Measurements from ENCODE around the gene FAM217A. TPM values are rescaled to one million over a fixed set of nuclear protein-coding genes. Genes with fewer than 3 reads are reported as not detected.

FAM217A gene, protein sequence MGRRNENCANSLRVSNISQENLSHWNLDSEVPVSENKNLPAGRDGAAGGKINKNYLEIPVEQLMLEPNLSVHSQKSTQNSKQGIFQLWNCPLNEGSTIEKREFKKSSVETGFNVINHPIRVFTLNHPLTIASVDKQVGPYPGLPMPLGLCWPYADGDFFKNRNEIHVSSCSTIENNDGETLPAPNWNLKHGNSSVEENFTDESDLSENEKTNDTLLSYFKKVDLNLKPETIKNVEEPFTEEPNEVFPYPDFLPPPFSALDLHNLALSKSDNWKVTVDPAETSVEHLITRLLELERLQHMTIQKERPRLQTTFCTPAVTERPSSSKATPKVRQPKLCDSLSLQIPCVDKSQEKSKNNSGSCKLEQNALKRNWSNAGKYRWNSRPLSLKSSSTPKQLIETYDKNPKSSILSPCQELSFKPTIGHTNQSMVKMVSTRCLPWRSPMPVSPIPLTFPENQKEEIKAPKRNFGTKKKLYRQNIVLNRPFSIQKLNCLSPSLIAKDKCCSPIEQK
- total RNA-seq (ENCODE audit: unreplicated experiment): not detected
- long read RNA-seq: 0 reads

DNA sequence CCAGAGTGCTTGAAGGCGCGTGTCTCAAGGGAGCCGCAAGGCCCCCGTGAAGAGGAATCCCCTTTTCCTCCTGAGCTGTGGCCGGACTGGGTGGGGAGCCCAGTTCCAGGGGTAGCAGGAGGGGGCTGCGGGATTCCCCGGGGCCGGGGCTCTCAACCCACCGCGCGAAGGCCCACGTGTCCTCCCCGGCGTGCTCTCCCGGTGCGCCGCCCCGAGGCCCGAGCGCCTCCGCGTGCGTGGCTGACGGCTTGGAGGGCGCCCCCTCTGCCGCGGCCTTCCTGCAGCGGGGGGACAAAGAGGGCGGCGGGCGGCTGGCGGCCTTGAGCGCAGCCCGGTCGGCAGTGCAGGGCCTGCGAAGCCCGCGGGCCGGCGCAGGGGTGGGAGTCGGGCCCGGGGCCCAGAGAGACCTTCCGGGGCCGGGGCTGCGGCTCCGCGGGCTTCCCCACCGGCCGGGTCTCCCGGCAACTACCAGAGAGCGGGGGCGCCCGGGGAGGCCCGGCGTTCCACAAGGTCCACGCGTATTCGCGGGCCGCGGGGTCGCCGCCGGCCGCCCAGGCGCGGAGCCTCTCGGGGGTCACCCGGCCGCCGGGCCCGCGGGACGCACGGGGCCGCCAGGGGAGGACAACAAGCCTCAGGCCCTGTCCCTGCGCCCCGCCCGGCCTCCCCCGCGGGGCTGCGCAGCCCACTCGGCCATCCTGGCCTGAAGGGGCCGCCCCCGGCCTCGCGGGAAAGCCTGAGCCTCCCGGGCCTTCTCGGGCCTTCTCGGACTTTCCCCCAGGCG, at the start of gene FAM217A:
Gene FAM217A, minus strand, starts transcription at position 447 of the 781 bp plus-strand sequence. CDS start 1,723 bp downstream, outside the sequence.
- TF ChIP-seq, protein P1, sequence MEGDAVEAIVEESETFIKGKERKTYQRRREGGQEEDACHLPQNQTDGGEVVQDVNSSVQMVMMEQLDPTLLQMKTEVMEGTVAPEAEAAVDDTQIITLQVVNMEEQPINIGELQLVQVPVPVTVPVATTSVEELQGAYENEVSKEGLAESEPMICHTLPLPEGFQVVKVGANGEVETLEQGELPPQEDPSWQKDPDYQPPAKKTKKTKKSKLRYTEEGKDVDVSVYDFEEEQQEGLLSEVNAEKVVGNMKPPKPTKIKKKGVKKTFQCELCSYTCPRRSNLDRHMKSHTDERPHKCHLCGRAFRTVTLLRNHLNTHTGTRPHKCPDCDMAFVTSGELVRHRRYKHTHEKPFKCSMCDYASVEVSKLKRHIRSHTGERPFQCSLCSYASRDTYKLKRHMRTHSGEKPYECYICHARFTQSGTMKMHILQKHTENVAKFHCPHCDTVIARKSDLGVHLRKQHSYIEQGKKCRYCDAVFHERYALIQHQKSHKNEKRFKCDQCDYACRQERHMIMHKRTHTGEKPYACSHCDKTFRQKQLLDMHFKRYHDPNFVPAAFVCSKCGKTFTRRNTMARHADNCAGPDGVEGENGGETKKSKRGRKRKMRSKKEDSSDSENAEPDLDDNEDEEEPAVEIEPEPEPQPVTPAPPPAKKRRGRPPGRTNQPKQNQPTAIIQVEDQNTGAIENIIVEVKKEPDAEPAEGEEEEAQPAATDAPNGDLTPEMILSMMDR (IDR thresholded peaks at IDR 0.05; ENCODE audit: partially characterized antibody, unreplicated experiment): no peak
- Mint-ChIP-seq H3K4me3 (ENCODE audit: unreplicated experiment) (no peak within 1 kb of the TSS), H3K4me1 (ENCODE audit: low read depth, unreplicated experiment) (no peaks in the 10 kb centered on the region), H3K9me3 (ENCODE audit: unreplicated experiment) (no peaks in the 10 kb centered on the region), H3K27ac (ENCODE audit: unreplicated experiment) (no peak within 1 kb of the TSS), H3K27me3 (ENCODE audit: unreplicated experiment) (peaks cover 6% of the 10 kb centered on the region), H3K36me3 (ENCODE audit: unreplicated experiment) (no peaks in the 10 kb centered on the region)
- DNase-seq: no peak

DNA sequence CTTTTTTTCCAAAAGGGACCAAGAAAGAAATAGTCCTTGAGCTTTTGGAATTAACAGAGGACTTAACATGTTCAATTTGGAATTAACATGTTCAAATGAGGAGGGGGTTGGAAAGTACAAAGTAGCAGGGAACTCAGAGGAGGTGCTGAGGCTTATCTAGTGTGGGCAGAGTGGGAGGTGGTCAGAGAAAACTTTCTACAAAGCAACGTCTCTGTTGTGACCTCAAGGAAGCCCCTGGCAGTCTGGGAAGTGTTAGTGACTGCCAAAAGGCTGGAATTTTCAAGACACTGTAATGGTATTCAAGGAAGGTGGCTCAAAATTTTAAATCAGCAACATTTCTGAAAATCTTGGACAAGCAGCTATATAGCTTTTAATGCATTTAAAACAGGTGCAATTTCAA, 49.1 kb upstream of the FAM217A start:
- Mint-ChIP-seq H3K27ac (ENCODE audit: unreplicated experiment) (no peak overlapping the region), H3K9me3 (ENCODE audit: unreplicated experiment) (no peaks in the 10 kb centered on the region), H3K27me3 (ENCODE audit: unreplicated experiment) (no peaks in the 10 kb centered on the region), H3K36me3 (ENCODE audit: unreplicated experiment) (peaks cover 12% of the 10 kb centered on the region), H3K4me1 (ENCODE audit: low read depth, unreplicated experiment) (no peaks in the 10 kb centered on the region), H3K4me3 (ENCODE audit: unreplicated experiment) (no peak overlapping the region)
- TF ChIP-seq, protein P1 (IDR thresholded peaks at IDR 0.05; ENCODE audit: partially characterized antibody, unreplicated experiment): no peak
- DNase-seq: no peak

DNA sequence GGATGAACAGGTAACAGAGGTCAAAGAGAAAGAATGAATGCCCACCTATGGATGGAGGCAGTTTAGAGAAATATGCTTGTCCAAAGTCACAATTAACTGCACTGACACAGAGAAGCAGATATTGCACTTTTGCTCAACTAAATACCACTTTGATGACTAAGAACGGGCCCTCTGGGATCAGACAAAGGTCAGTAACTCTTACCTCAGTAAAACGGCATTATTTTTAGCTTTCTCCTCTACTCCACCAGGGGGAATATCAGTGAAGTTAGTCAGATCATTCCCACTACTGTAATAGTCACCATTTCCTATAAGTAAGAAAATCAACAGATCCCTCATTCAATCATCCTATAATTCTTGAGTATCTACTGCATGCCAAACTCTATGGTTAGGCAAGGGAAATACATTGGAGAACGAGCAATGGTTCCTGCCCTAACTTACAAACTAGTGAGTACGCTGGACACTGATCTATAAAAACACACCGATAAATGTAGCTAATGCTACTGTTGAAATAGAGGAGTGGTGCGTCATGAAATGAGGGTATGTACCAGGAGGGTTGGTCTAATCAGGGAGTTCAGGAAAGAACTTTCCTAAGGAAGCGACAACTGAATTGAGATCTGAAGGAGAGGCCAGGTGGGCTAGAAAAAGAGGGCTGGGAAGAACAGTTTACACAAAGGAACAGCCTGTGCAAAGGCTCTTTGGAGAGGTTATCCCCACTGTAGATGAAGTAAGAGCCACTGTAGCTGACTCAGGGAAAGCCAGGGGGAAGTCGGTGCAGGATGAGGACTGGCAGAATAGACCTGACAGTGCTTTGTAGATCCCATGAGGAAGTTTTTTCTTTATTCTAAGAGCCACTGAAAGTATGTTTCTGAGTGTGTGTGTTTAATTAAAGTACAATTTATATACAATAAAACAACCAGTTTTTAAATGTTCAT, 47.3 kb upstream of the FAM217A start:
- Mint-ChIP-seq H3K4me3 (ENCODE audit: unreplicated experiment) (no peak overlapping the region), H3K9me3 (ENCODE audit: unreplicated experiment) (no peaks in the 10 kb centered on the region), H3K36me3 (ENCODE audit: unreplicated experiment) (peaks cover 9% of the 10 kb centered on the region), H3K27me3 (ENCODE audit: unreplicated experiment) (no peaks in the 10 kb centered on the region), H3K27ac (ENCODE audit: unreplicated experiment) (no peak overlapping the region), H3K4me1 (ENCODE audit: low read depth, unreplicated experiment) (no peaks in the 10 kb centered on the region)
- TF ChIP-seq, protein P1 (IDR thresholded peaks at IDR 0.05; ENCODE audit: partially characterized antibody, unreplicated experiment): no peak
- no peak for DNase-seq

DNA sequence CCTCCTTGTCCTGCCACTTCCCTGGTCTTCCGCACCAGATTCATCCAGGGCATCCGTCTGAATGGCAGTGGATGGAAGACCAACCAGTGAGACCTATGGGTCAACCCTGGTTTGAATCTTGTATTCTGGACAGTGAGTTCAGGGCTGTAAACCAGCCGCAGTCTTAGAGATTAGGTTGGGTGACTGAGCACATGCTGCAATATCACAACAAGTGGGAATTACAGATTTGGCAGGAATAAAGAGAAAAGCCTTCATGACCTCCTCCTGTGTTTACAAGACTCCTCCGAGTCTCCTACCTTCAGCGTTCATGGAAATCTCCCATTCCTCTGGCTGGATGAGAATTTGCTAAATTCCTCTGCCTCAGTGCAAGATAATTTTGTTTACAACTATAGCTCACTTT, 46.6 kb upstream of the FAM217A start:
- Mint-ChIP-seq H3K27ac (ENCODE audit: unreplicated experiment) (no peak overlapping the region), H3K4me3 (ENCODE audit: unreplicated experiment) (no peak overlapping the region), H3K27me3 (ENCODE audit: unreplicated experiment) (no peaks in the 10 kb centered on the region), H3K36me3 (ENCODE audit: unreplicated experiment) (peaks cover 11% of the 10 kb centered on the region), H3K9me3 (ENCODE audit: unreplicated experiment) (no peaks in the 10 kb centered on the region), H3K4me1 (ENCODE audit: low read depth, unreplicated experiment) (no peaks in the 10 kb centered on the region)
- no peak for DNase-seq
- TF ChIP-seq, protein P1 (IDR thresholded peaks at IDR 0.05; ENCODE audit: partially characterized antibody, unreplicated experiment): no peak

All from glutamatergic neuron (in vitro differentiated cells).